ENCODE measurements around the gene PTGS2.
A peak's percentile ranks its signal among the peaks of the same experiment; 100 is the strongest.

PTGS2 gene

DNA sequence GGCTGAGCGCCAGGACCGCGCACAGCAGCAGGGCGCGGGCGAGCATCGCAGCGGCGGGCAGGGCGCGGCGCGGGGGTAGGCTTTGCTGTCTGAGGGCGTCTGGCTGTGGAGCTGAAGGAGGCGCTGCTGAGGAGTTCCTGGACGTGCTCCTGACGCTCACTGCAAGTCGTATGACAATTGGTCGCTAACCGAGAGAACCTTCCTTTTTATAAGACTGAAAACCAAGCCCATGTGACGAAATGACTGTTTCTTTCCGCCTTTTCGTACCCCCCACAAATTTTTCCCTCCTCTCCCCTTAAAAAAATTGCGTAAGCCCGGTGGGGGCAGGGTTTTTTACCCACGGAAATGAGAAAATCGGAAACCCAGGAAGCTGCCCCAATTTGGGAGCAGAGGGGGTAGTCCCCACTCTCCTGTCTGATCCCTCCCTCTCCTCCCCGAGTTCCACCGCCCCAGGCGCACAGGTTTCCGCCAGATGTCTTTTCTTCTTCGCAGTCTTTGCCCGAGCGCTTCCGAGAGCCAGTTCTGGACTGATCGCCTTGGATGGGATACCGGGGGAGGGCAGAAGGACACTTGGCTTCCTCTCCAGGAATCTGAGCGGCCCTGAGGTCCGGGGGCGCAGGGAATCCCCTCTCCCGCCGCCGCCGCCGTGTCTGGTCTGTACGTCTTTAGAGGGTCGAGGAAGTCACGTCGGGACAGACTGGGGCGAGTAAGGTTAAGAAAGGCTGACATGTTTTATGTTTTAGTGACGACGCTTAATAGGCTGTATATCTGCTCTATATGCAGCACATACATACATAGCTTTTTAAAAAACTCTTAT, at the start of gene PTGS2:
Gene PTGS2 (minus strand): TSS at position 179 of the 817 bp plus-strand sequence. CDS start 133 bp downstream, at position 46.
- peak; percentile 64 for DNase-seq

DNA sequence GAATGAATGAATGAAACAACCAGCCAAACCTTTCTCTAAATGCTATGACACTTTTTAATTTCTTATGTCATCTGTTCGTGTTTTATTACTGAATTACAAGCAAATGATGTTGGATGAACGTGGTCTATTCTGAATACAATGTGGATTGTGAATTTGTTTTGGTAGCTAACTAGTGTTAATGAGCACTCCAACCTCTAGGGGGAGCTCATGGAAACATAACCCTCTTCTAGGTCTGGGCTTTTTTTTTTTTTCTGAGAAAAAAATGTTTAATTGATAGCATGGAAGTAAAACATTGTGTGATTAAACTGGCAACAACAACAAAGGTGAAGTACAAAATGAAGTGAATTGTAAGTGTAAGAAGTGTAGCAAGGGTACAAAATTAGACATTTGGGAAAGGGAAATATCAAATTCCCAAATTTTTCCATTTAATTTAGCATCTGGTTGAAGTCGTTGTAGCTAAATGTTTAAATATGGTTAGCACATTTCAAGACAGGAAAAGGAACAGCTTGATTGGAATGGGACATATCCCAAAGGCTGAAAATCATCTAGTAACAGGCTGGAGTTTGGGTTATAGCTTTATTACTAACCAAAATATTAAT, 42.6 kb upstream of the PTGS2 start:
- DNase-seq = no peak

DNA sequence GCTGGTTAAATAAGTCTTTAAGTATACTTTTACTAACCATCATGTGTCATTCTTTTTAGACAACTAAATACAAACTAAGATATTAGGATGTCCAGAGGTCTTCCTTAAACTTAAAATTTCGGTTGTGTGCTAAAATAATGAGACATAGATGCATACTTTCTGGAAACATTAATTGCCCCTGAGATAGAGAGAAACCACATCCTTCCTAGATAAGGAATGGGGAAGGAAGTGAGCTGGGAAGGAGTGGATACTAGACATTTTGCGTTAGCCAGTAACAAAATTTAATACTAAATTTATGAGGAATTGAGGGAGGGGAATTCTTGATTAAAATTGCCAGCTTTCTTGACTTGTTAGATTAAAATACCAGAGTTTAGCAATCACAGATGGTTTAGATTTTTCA, 37.1 kb upstream of the PTGS2 start:
- no peak for DNase-seq

DNA sequence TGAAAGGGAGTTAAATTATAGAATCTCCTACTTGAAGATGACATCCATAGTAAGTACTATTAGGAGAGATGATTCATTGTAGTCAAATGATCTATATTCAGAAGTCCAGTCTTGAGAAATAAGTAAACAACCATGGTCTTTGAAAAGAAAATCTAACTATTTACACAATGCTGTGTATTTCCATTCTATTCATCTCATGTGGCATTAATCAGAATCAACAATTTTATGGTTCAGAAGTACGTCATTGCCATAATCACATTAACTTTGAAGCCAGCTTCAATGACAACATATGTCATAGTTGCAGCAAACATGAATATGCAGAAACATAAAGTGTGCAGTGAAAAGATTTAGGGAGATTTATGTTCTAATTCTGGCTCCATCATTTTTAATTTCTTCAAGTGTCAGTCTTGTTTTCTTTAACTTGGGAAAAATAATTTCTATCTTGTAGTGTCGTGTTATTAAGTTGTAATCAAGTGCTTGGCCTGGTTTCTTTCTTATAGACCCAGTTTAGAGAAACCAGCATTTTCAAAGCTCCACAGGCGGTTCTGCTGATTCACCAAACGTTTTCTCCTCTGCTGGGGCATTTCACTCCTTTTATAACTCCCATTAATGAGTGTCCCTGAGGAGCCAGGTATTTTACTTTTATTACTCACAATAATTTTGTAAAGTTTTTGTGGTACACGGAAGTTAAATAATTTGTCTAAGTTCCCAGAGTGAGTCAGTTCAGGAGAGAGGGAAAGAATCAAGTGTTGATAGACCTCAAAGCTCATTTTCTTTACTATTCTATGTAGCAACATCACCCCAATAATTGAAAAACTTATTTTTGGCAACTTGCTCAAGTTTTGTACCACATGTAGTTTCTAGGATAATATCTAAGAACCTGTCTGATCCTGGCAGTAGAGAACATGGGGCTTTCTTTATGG, 35.9 kb upstream of the PTGS2 start:
- no peak for DNase-seq

DNA sequence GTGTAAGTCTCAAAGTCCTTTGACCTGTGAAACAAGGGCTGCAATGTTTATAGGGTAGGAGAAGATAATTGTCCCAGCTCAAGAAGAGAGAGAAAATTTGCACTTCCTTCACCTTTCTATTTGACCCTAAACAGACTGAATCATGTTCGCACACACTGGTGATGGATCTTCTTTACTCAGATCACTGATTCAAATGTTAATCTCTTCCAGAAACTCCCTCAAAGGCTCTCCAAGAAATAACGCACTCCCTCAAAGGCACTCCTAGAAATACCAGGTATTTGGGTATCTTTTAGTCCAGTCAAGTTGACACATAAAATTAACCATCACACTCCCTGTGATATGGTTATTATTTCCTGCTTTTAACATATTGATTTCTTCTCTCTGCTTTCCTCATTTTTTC, 30.5 kb upstream of the PTGS2 start:
- DNase-seq = no peak

DNA sequence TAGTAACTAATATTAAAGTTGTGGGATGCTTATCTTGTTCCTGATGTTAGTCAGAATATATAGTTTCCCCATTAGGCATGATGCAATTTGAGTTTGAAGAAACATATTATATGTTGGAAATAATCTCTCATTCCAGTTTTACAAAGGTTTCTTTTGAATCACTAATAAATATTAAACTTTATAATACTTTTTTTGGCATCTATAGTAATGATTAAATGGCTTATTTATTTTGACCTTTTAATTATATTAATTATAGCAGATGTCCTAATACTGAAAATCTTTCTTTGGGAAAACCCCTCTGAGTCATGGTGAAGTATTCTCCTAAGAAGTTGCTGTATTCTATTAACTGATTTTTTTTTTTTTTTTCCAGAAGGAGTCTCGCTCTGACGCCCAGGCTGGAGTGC, 28.5 kb upstream of the PTGS2 start:
- no peak for DNase-seq

DNA sequence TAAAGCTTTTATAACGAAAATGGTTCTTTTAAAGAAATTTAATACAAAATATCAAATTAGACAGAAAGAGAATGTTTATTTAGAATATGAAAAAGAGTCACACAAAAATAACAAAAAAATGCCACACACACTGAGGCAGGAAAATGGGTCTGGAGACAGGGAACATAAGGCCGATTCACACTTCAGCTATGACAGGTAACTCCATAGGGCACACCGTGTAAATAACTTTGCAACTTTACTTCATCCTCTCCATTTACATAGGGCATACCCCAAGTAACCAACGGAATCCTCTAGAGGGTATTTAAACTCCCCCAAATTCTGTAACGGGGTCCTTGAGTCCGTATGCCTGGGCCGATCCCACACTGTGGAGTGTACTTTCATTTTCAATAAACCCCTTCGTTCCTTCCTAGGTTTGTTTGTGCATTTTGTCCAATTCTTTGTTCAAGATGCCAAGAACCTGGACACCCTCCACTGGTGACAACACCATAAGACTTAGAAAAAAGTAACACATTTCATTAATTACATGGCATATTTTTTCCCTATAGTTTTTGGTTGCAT, 23.1 kb upstream of the PTGS2 start:
- DNase-seq = no peak

DNA sequence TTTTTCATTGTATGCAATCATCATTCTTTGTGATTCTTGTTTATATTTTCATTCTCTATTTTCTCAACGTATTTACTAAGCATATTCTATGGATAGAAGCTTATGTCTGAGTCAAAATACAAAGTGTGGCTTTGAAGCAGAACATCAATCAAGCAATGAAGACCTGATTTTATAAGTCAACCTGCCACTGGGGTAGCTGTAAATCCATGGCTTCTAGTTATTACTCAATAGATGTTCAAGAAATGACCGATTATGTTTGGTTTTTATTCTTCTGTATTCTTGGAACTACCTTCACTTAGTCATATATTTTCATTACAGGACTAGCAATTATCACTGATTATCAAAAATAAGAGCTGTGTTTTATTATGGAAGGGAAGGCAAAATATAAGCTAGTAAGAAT, 20.5 kb upstream of the PTGS2 start:
- DNase-seq = no peak

DNA sequence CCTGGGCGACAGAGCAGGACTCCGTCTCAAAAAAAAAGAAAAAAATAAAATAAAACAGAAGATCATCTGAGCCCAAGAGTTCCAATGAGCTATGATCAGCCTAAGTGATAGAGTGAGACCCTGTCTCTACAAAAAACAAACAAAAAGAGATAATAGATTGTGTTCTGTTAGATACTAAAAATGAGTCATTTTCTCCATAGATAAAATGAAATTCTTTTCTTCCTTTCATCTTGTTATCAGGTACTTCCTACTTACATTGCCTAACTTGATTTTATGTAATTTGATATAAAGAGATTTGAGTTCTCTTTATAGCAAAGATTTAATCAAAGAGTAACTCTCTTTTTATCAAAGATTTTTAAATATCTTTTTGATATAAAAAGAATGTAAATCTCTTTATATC, 19.3 kb upstream of the PTGS2 start:
- DNase-seq = no peak

DNA sequence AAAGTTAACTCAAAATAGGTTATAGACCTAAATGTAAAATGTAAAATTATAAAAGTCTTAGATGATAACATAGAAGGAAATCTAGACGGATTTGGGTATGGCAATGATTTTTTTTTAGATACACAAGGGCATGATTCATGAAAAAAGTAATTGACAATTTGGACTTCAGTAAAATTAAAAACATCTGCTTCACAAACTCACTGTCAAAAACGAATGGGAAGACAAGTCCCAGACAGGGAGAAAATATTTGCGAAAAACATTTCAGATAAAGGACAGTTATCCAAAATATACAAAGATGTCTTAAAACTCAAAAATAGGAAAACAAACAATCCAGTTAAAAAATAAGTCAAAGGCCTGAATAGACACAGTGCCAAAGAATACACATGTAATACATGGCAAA, 9.7 kb upstream of the PTGS2 start:
- no peak for DNase-seq

DNA sequence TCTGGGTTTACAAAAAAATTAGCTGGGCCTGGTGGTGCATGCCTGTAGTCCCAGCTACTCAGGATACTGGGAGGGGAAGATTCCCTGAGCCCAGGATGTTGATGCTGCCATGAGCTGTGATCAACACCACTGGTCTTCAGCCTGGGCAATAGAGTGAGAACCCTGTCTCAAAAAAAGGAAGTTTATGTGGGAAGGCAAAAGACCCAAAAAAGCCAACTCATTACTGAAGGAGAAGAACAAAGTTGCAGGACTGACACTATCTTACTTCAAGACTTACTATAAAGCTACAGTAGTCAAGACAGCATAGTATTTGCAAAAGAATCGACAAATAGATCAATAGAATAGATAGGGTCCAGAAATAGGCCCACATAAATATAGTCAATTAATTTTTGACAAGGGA, 9.2 kb upstream of the PTGS2 start:
- DNase-seq = no peak

DNA sequence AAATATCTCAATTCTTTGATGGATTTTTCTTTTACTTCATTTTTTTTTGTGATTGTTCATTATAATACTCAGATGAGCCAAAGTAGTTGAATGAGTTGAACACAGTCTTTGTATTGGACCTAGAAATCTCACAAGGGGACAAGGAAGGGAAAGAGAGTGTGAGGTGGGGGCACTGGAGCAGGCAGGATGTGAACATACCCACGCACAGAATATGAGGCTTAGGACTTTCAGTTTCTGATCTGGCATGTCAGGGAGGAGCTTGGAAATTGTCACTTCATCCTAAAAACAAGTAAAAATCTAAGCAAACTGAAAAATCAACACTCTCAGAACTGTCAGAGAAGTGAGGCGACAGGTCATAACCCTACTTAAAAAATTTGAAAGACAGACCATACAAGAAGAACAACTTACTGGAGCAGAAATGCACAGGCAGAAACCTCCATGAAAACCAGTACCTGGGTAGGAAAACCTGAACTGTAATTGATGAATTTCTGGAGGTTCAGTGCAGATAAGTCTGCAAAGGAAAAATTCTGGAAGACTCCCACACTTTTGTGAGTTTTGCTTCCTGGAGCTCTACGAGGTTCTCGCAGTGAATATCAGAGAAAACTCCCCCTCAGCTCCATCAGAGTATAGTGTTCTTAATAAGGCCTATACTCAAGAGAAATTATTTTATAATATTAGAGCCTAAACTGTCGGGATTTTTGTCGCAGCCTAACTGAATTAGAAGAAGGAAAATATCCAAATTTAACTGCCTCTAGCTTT, 3.6 kb upstream of the PTGS2 start:
- DNase-seq = no peak

DNA sequence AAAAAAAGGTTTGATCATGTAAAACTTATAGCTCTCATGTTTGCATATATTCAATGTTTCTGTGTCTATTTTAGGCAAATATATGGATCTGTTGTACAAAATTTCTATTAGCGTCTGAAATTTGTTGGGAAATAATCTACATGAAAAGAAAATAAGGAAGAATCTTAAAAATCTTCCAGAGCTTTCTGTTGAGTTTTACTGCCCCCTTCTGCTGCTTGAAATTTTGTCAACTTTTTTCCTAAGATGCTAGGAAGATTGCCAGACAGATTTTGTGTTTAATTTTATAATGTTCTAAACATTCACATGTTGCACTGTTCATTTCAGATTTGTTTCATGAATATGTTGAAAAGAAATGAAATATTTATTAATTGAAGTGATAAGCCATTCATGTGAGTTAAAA, 2.5 kb upstream of the PTGS2 start:
- DNase-seq = no peak

DNA sequence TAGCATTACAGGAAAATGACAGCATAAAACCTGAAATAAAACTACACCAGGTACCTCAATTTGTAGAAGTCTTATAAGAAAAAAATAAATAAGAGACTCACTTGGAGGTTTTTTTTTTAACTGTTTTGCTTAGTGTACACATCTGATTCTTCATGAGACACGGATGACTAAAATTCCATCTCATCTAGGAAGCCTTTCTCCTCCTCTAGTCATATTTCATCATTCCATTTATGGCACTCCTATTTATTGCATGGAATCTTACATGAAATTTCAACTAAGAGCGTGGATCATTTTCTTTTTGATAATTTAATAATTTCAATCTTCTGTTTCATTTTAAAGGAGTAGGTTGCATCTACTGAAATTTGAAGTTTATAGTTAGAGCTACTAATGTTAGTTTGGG, 1.6 kb upstream of the PTGS2 start:
- DNase-seq = no peak

DNA sequence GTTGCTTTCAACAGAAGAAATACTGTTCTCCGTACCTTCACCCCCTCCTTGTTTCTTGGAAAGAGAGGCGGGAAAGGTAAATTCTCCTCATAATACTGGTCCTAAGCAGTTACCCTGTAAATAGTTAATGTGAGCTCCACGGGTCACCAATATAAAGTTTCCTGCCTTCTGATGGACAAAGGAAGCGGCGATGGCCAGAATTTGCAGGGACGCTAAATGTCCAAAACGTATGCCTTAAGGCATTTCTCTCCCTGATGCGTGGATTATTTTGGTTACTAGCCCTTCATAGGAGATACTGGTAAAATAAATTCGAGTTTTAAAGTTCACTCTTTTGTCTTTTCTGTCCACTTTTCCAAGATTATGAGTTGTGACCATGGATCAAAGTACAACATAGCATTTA, 898 bp upstream of the PTGS2 start:
- no peak for DNase-seq

DNA sequence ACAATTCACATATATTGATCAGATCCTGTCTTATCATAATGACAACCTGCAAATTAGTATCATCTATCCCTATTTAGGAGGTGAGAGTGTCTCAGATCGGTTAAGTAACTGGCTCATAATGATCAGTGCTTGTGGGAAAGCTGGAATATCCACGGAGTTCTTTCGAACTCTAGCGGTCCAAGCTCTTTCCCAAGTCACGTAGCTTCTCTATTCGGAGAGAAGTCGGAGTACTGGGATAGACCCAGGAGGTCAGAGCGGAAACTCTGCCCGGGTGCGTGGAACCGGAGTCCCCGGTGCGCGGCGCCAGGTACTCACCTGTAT, 339 bp downstream of the PTGS2 start:
- DNase-seq = no peak

DNA sequence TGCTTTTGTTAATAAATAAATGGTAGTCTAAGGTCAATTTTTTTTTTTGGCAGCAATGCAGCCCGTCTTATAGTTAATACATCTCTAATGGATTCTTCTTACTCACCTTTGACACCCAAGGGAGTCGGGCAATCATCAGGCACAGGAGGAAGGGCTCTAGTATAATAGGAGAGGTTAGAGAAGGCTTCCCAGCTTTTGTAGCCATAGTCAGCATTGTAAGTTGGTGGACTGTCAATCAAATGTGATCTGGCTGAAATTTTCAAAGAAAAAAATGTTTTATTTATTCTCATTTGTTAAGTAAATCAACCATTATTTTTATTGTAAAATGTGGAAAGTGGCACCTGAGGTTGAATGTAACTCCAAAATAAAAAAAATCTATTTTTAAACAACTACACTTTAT, 2.1 kb downstream of the PTGS2 start:
- no peak for DNase-seq

DNA sequence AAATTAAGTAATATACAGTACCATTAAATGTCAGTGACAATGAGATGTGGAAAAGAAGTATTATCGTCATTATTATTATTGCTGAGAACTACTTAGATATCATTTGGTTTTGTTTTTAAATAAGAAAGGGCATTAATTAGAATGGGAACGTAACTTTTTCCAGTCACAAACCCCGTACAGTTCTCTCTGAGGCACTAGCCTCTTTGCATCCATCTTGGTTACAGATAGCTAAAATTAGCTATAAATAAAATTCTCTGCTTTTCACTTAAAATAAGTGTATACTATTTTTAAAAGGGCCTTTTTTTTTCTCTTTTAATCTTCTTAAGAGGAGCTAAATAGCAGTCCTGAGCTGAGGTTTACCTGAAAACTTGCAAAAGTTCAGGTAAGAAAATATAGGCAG, 7.6 kb downstream of the PTGS2 start:
- no peak for DNase-seq

DNA sequence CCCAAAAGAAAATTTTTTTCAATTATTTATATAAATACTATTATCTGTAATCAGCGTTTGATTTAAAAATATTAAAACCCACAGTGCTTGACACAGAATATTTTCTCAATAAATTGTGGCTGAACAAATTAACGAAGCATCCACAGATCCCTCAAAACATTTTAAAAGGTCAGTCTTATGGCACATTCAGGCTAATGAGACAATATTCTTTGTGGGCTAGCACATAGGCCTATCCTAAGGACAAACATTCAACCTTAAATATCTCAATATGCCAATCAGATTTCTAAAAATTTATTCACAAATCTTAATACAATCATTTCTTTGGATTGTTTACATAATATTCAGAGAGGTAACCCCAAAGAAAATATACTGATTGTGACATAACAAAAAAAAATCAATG, 8.1 kb downstream of the PTGS2 start:
- no peak for DNase-seq

DNA sequence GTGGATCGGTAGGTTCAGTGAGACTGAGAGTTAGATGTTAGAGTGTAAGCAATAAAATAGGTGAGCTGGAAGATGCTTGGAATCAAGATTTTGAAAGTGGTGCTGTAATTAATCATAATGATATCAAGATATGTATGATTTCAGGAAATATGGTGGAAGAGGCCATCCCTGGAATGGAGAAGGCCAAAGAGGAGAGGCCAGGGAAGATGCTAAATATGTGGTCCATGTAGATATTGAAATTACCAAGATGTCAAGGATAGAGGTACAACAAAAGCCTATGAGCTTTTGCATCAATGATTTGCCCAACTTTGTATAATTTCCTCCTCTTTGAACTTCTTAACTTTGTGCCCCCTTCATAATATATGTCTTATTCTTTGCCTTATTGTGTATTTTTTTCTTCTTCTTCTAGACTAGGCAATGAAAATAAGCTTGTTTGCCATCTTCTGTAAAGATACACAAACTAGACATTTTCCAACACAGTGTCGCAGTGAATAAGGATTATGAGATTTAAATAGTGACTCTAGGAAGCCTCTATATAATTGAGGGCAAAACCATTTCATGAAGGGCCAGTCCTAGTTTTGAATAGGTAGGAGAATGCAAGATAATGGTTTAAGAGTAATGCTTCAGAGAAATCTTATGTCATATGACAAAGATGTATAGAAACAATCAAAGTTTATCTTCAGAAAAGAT, 8.9 kb downstream of the PTGS2 start:
- no peak for DNase-seq

DNA sequence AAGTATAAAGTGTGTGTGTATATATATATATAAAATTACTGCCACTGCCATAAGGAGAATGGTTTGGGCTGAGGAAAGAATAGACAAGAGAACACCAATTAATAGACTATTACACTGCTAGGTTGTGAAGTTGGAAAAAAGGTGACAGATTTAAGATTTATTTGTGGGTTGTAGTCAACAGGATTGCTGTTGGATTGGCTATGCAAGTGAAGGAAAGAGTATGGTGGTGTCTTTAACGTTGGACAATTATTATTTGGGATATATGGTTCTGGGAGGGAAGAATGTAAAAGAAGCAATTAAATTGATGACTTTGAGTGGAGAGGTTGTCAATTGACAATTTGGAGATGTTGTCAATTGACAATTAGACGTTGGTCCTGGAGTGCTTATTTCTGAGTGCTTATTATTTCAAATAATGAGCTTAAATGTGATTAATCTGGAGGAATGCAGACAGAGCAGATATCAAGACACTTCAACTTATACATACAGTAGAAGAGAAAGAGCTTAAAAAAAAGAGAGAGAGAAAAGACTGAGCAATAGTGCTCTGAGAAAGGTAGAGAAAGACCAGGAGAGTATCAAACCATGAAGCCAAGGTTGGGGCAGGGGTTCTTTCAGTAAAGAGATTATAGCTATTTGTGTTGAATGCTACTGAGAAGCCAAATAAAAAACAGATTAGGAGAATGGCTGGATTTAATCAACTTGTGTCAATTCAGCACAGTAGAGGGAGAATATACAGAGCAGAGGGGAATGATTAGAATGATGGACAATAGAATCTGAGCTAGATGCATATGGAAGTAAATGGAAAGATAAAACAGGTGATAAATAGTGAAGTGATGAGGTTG, 9.7 kb downstream of the PTGS2 start:
- DNase-seq = no peak
